BLaER1 (cell line): ENCODE measurements around the gene MAML3.
A peak's percentile ranks its signal among the peaks of the same experiment; 100 is the strongest.

ENCODE experiments used
- H3K27ac ChIP-seq: shearing (Covaris generic); formaldehyde crosslinking; 2 replicates; pipeline ENCODE4 v1.8.1; 2022
- H3K27me3 ChIP-seq: shearing (Covaris generic); formaldehyde crosslinking; 2 replicates; pipeline ENCODE4 v1.8.1; 2022
- H3K36me3 ChIP-seq: shearing (Covaris generic); formaldehyde crosslinking; 2 replicates; pipeline ENCODE4 v1.8.1; 2022
- H3K4me1 ChIP-seq: shearing (Covaris generic); formaldehyde crosslinking; 2 replicates; pipeline ENCODE4 v1.8.1; 2022
- H3K4me2 ChIP-seq: shearing (Covaris generic); formaldehyde crosslinking; 2 replicates; pipeline ENCODE4 v1.8.1; 2022
- H3K4me3 ChIP-seq: shearing (Covaris generic); formaldehyde crosslinking; 2 replicates; pipeline ENCODE4 v1.8.1; 2022
- H3K9ac ChIP-seq: shearing (Covaris generic); formaldehyde crosslinking; 2 replicates; pipeline ENCODE4 v1.8.1; 2022
- H3K9me3 ChIP-seq: shearing (Covaris generic); formaldehyde crosslinking; 2 replicates; pipeline ENCODE4 v1.8.1; 2022
- H4K20me1 ChIP-seq: shearing (Covaris generic); formaldehyde crosslinking; 2 replicates; pipeline ENCODE4 v1.8.1; 2022
- Cebpa-rat ChIP-seq: shearing (Covaris generic); IDR thresholded peaks from 2 replicates; pipeline ENCODE4 v1.8.1; 2022

The MAML3 gene

DNA sequence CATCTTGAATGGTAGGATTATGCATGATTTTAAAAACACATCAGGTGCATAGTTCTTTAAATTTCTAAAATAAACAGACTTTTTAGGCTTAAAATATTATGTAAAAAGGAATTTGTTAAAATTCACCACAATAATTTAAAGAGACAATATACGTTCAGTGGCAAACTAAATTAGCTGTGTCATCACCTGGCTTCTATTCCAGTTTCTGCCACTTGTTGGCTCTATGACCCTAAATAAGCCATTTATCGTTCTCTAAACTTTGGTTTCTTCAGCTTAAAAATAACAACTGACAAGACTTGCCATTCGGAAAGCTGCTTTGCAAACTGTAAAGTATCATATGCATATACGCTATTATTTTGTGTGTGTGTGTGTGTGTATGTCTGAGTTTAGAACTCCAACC is 347.1 kb downstream of the MAML3 start:
- Histone ChIP-seq H3K27me3 (no peaks in the 10 kb centered on the region), H3K27ac (no peak overlapping the region), H3K4me3 (no peak overlapping the region), H3K4me2 (no peak overlapping the region), H3K9ac (no peak overlapping the region), H3K36me3 (peaks cover 18% of the 10 kb centered on the region), H3K9me3 (peaks cover 16% of the 10 kb centered on the region), H4K20me1 (peaks cover 6% of the 10 kb centered on the region; the same call in 1 of the 2 replicates), H3K4me1 (peaks cover 47% of the 10 kb centered on the region)
- TF ChIP-seq Cebpa-rat, result no peak

DNA sequence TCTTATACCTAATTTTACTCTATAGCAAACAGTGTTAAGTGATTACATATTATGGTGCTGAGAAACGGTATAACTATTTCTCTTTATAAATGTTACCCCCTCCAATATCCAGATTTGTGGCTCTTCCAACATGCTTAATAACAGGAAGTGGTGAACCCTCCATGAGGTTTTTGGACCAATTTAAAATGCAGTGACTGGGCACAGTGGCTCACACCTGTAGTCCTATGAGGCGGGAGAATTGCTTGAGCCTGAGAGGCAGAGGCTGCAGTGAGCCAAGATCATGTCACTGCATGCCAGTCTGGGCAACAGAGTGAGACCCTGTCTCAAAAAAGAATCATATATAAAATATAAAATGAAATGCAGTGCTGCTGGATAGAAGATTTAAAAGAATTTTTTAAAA is 351.1 kb downstream of the MAML3 start:
- Histone ChIP-seq H3K27me3 (no peaks in the 10 kb centered on the region), H3K36me3 (0 out of 2 replicates have a peak, but pooled peaks cover 3% of the 10 kb centered on the region), H3K4me1 (peaks cover 44% of the 10 kb centered on the region), H3K4me2 (peak overlapping the region; percentile 36), H3K4me3 (no peak overlapping the region), H3K27ac (no peak overlapping the region), H3K9ac (no peak overlapping the region), H4K20me1 (no peaks in the 10 kb centered on the region; the same call in 1 of the 2 replicates), H3K9me3 (no peaks in the 10 kb centered on the region)
- TF ChIP-seq Cebpa-rat, result no peak

DNA sequence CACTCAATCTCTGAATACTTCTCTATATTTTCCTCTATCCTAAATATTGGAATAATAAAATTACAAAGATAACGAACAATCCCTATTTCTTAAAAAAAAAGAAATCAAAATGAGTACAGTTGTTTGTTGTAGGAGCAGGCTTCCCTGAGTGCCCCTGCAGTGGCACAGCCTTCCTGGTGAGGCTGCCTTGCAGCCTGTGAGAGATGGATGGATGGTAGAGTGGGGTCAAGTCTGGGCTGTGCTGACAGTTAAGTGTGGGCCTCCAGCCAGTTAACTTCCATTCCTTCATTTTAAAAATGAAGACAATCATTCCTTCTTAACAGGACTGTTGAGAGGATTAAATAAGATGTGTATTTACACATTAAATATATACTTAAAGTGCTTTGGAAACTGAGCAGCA is 351.5 kb downstream of the MAML3 start:
- H3K4me2 ChIP-seq, result no peak overlapping the region
- no peaks in the 10 kb centered on the region for H3K9me3 ChIP-seq
- H3K36me3 ChIP-seq, result 0 out of 2 replicates have a peak, but pooled peaks cover 3% of the 10 kb centered on the region
- no peak overlapping the region for H3K4me3 ChIP-seq
- no peaks in the 10 kb centered on the region for H3K27me3 ChIP-seq
- peaks cover 42% of the 10 kb centered on the region for H3K4me1 ChIP-seq
- no peaks in the 10 kb centered on the region; the same call in 1 of the 2 replicates for H4K20me1 ChIP-seq
- no peak overlapping the region for H3K27ac ChIP-seq
- TF ChIP-seq Cebpa-rat, result no peak
- no peak overlapping the region for H3K9ac ChIP-seq

DNA sequence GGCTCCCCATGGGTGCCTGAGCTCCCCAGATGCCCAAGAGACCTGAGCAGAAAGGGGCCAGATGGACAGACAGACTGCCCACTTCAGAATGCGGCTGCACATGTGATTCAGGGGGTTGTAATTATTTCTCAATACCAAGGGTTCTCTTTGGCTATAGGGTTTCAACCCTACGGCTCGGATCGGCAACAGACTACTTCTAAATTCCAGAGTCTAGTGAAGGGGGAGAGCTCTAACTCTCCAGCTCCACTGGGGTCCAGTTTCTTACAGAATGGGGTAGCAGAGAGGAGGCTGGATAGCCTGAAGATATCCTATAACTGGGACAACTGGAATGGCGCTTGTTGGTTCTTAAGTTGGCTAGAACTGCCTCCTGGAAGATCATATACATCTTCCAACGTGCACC is 352.1 kb downstream of the MAML3 start:
- no peaks in the 10 kb centered on the region for H3K9me3 ChIP-seq
- no peak overlapping the region for H3K4me3 ChIP-seq
- H3K36me3 ChIP-seq, result 0 out of 2 replicates have a peak, but pooled peaks cover 3% of the 10 kb centered on the region
- no peak overlapping the region for H3K4me2 ChIP-seq
- H3K9ac ChIP-seq, result no peak overlapping the region
- H3K27me3 ChIP-seq, result no peaks in the 10 kb centered on the region
- peaks cover 42% of the 10 kb centered on the region for H3K4me1 ChIP-seq
- no peaks in the 10 kb centered on the region; the same call in 1 of the 2 replicates for H4K20me1 ChIP-seq
- no peak for TF ChIP-seq Cebpa-rat
- H3K27ac ChIP-seq, result no peak overlapping the region

DNA sequence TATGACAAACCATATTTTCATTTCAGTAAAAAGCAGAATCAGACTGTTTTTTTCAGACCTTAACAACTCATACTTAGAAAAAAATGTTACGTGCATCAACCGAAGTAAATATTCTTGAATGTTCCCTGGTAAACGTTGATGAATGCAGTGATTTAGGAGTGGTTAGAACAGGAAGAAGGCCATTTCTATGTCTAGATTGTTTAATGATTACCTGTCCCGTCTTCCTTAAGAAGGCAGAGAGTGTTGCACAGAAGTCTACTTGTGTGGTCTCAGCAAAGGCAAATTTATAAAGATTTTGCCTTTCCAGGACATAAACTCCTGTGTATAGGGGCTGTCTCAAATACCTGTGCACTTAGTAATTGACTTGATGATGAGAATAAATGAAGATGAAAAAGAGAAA is 353.9 kb downstream of the MAML3 start:
- H3K36me3 ChIP-seq, result 0 out of 2 replicates have a peak, but pooled peaks cover 3% of the 10 kb centered on the region
- H4K20me1 ChIP-seq, result no peaks in the 10 kb centered on the region; the same call in 1 of the 2 replicates
- H3K9me3 ChIP-seq, result no peaks in the 10 kb centered on the region
- no peak overlapping the region for H3K9ac ChIP-seq
- H3K27me3 ChIP-seq, result no peaks in the 10 kb centered on the region
- peaks cover 42% of the 10 kb centered on the region for H3K4me1 ChIP-seq
- H3K4me3 ChIP-seq, result no peak overlapping the region
- no peak overlapping the region for H3K27ac ChIP-seq
- H3K4me2 ChIP-seq, result no peak overlapping the region
- no peak for TF ChIP-seq Cebpa-rat

DNA sequence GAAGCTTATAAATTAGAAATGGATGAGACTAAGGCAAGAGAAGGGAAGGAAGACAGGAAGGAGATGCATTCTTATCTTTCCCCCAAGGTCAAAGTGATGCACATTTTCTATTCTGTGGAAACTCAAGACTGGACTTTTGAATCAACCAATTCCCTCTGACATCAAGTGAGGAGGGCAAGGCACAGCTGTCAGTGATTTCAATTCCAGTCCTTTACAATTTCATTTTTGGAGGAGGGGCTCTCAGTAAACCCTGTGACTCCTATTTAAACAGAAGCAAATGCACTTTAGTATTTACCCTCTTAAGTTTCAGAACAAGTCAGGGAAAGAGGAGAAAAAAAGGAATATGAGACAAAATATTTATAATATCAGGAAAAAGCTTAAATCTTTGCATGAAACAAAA is 354.4 kb downstream of the MAML3 start:
- Histone ChIP-seq H3K36me3 (0 out of 2 replicates have a peak, but pooled peaks cover 3% of the 10 kb centered on the region), H3K9me3 (no peaks in the 10 kb centered on the region), H3K9ac (no peak overlapping the region), H3K4me2 (peak overlapping the region; percentile 67), H4K20me1 (no peaks in the 10 kb centered on the region; the same call in 1 of the 2 replicates), H3K27ac (no peak overlapping the region), H3K27me3 (no peaks in the 10 kb centered on the region), H3K4me1 (peaks cover 46% of the 10 kb centered on the region), H3K4me3 (no peak overlapping the region)
- no peak for TF ChIP-seq Cebpa-rat

DNA sequence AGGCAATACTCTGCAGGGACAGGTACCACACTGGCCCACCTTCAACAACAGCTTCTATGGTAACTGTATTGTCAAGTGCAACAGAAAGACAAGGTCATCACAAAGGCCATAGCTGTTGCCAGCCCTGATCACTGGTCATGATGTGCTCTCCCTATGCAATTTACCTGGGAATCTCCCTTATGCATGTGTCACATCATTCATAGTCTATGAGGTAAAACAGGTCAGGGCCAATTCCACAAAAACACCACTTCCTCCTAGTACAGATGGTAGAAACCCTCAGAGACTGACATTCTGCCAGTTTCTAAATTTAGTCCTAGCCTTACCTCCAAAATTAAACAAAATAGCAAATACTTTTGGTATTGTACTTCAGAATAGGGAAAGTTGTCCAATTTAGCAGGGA is 355.5 kb downstream of the MAML3 start:
- TF ChIP-seq Cebpa-rat, result no peak
- no peaks in the 10 kb centered on the region; the same call in 1 of the 2 replicates for H4K20me1 ChIP-seq
- no peak overlapping the region for H3K4me3 ChIP-seq
- H3K9me3 ChIP-seq, result no peaks in the 10 kb centered on the region
- H3K4me1 ChIP-seq, result peaks cover 43% of the 10 kb centered on the region
- peak overlapping the region; percentile 67 for H3K4me2 ChIP-seq
- no peaks in the 10 kb centered on the region for H3K27me3 ChIP-seq
- H3K9ac ChIP-seq, result no peak overlapping the region
- H3K36me3 ChIP-seq, result 0 out of 2 replicates have a peak, but pooled peaks cover 3% of the 10 kb centered on the region
- no peak overlapping the region for H3K27ac ChIP-seq

DNA sequence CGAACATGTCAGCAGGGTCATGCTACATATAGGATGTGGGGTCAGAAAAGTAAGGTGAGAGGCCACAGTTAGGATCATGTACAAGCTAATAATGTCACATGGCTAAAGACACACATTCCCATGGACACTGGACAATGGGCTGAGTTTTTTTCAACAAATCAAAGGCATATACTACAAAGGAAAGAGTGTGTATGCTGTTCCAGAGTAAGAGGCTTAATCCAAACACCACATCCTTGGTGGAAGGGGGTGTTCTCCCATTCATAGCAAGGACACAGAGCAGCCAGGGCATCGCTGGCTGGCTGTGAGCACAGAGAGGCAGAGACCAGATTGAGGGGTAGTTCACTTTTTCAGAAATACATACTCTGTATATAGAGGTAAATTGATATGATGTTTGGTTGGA is 356.7 kb downstream of the MAML3 start:
- H3K4me1 ChIP-seq, result peaks cover 31% of the 10 kb centered on the region
- H3K27ac ChIP-seq, result no peak overlapping the region
- no peaks in the 10 kb centered on the region for H3K9me3 ChIP-seq
- H3K4me2 ChIP-seq, result no peak overlapping the region
- H3K27me3 ChIP-seq, result no peaks in the 10 kb centered on the region
- H3K9ac ChIP-seq, result no peak overlapping the region
- no peak overlapping the region for H3K4me3 ChIP-seq
- TF ChIP-seq Cebpa-rat, result no peak
- no peaks in the 10 kb centered on the region; the same call in 1 of the 2 replicates for H4K20me1 ChIP-seq
- H3K36me3 ChIP-seq, result 0 out of 2 replicates have a peak, but pooled peaks cover 8% of the 10 kb centered on the region

DNA sequence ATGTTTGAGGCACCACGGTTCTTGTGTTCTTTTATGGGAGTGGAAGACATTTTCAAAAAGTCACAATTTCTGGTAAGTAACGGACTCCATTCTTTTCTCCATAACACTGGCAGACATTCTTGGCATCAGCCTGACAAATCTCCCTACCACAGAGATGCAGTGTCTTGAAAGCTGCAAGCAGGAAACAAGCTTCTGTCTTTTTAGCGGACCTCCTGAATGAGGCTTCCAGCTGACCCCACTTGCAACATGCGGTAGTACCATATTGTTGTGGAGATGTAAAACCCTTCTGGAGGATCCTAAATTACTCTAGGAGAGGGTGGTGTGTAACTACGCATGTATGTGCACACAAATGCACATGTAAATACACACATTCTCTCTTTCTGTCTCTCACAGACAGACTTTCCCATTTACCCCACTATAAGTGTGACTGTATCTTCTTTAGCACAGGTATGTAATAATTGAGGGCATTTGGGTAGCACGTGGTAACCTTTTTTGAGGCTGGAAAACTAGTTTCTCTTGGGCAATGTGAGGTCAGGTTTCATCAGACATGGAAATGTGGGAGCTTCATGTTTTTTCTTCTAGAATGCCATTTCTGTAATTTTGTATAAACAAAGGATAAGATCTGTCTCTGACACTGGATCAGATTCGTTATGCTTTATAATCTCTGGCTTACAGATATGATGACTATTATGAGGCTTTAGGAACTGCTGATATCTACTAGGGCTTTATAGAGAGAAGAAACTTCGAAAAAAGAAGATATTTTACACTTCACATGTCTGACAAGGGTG is 358.3 kb downstream of the MAML3 start:
- Histone ChIP-seq H3K4me1 (peaks cover 29% of the 10 kb centered on the region), H3K4me3 (no peak overlapping the region), H4K20me1 (no peaks in the 10 kb centered on the region; the same call in 1 of the 2 replicates), H3K36me3 (0 out of 2 replicates have a peak, but pooled peaks cover 5% of the 10 kb centered on the region), H3K9me3 (no peaks in the 10 kb centered on the region), H3K9ac (no peak overlapping the region), H3K27me3 (no peaks in the 10 kb centered on the region), H3K4me2 (no peak overlapping the region), H3K27ac (no peak overlapping the region)
- no peak for TF ChIP-seq Cebpa-rat

DNA sequence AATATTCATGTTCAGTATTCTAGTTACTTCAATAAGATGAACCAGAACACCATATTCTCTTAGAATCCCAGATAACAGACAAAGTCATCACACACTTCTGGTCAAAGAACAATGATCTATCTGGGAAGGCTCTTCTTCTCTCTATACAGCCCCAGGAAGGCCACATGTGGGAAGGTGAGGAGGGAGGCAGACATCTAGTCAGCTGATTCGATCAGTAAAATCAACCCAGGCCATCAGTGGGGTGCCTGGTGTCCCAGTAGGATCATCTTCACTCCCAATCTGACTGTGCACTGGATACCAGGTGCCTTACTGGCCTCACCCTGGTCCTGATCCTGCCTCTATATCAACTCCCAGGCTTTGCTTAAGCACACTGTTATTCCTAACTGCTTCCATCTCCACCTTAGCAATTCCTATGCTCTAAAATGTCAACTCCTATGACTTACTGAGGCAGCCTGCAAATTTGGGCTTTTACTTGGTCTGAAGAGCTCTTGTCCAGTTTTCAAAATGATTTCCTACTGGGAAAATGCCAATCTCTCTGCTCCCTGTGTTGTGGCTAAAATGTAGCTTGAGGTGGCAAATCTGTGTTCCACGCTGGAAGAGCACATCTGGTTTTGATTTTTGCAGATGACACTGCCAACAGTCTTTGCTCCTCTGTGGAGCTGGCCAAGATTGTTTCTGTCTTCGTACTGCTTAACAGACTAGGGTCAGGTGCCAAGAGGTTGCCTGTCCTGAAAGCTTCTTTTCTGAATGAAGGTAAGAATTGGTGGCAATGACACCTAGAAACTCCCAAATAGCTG is 359.6 kb downstream of the MAML3 start:
- H3K9ac ChIP-seq, result no peak overlapping the region
- no peak overlapping the region for H3K4me3 ChIP-seq
- H3K9me3 ChIP-seq, result no peaks in the 10 kb centered on the region
- no peak for TF ChIP-seq Cebpa-rat
- H3K4me2 ChIP-seq, result no peak overlapping the region
- H3K4me1 ChIP-seq, result peaks cover 21% of the 10 kb centered on the region
- no peak overlapping the region for H3K27ac ChIP-seq
- 0 out of 2 replicates have a peak, but pooled peaks cover 5% of the 10 kb centered on the region for H3K36me3 ChIP-seq
- H4K20me1 ChIP-seq, result no peaks in the 10 kb centered on the region; the same call in 1 of the 2 replicates
- H3K27me3 ChIP-seq, result no peaks in the 10 kb centered on the region
